DND-41 (cell line): ENCODE results near the gene SCG5.

Experiments used
- ATAC-seq: fragments of 200-7000 bp; cut with Tn5 transposase; 3 replicates; pipeline ENCODE4 v1.9.1; 2021; ENCODE audit warnings: low read depth; ENCODE audit not compliant: insufficient read depth
- DNase-seq: peaks from one replicate; pipeline ENCODE4 v3.0.0-alpha.2; 2020
- H2AFZ ChIP-seq: 2 replicates; pipeline ENCODE4 v1.6.0; 2012; ENCODE audit warnings: low read depth, low read length
- H3K27ac ChIP-seq: 2 replicates; pipeline ENCODE4 v1.5.1; 2012; ENCODE audit warnings: low read length, inconsistent platforms
- H3K27me3 ChIP-seq: fragments of 200-600 bp; sonication (generic); 2 replicates; pipeline ENCODE4 v1.6.0; 2012; ENCODE audit warnings: low read length, mild to moderate bottlenecking, inconsistent platforms; ENCODE audit not compliant: insufficient read depth, poor library complexity
- H3K36me3 ChIP-seq: 2 replicates; pipeline ENCODE4 v1.5.1; 2012; ENCODE audit warnings: low read length, inconsistent platforms; ENCODE audit not compliant: insufficient read depth
- H3K4me1 ChIP-seq: 2 replicates; pipeline ENCODE4 v1.5.1; 2012; ENCODE audit warnings: mild to moderate bottlenecking, low read length; ENCODE audit not compliant: insufficient read depth
- H3K4me2 ChIP-seq: 2 replicates; pipeline ENCODE4 v1.6.0; 2012; ENCODE audit warnings: mild to moderate bottlenecking, moderate library complexity, low read length, inconsistent platforms; ENCODE audit not compliant: insufficient read depth
- H3K4me3 ChIP-seq, 2 experiments: fragments of 200-600 bp in 1 of 2; shearing (Covaris generic) in 1 of 2; 2 replicates each; pipeline ENCODE4 v1.5.1; 2012 to 2016; ENCODE audit warnings: inconsistent platforms in 2 of 2, low read length in 2 of 2, mild to moderate bottlenecking in 2 of 2, low read depth in 1 of 2, moderate library complexity in 1 of 2
- H3K79me2 ChIP-seq: 2 replicates; pipeline ENCODE4 v1.6.0; 2012; ENCODE audit warnings: low read length, inconsistent platforms; ENCODE audit not compliant: insufficient read depth
- H3K9ac ChIP-seq: 2 replicates; pipeline ENCODE4 v1.6.0; 2012; ENCODE audit warnings: low read depth, mild to moderate bottlenecking, inconsistent platforms, low read length, moderate library complexity
- H3K9me3 ChIP-seq: 2 replicates; pipeline ENCODE4 v1.5.1; 2012; ENCODE audit warnings: low read length, moderate library complexity, mild to moderate bottlenecking, inconsistent platforms; ENCODE audit not compliant: insufficient read depth, severe bottlenecking
- H4K20me1 ChIP-seq: 2 replicates; pipeline ENCODE4 v1.6.0; 2012; ENCODE audit warnings: low read length; ENCODE audit not compliant: insufficient read depth
- EZH2 ChIP-seq: IDR thresholded peaks from 3 replicates; pipeline ENCODE4 v1.6.1; 2012; ENCODE audit warnings: borderline replicate concordance, low read depth, mild to moderate bottlenecking, moderate library complexity, low read length, inconsistent platforms; ENCODE audit not compliant: severe bottlenecking
- TF ChIP-seq, protein P1 (sequence below): IDR thresholded peaks from 2 replicates; pipeline ENCODE4 v1.5.1; 2012; ENCODE audit warnings: borderline replicate concordance, low read length, moderate library complexity, mild to moderate bottlenecking; ENCODE audit not compliant: poor library complexity, severe bottlenecking; ENCODE audit errors: extremely low read depth

The SCG5 gene

DNA sequence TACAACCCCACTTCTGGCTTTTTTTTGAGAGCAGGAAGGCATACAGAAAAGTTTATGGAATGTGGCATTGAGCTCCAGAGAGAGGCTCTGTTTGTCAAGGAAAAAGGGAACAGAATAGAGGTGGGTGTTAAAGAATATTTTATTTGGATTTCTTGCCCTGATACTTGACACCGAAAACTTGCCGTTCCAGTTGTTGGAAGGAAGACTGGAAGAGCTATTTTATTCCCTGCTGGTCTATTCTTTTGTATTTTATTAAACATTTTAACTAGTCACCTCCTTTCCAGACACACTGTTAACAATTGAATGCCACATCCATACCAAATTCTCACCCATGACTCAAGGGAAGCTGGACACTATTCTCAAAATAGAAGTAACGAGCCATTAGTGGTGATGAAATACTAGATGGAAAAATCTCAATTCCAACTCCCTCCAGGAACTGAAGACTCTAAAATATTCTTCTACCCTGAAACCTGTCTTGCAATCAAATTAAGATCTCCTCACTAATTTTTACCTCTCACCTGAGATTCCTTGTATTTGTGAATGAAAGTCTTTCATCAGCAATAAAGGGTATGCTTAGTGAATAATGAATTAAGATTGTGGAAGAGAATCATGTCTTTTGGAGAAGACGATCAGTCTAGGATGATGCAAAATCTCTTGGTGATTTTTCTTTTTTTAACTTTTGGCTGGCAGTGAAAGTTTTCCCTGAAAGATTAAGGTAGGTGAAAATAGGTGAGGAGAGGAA, 104.8 kb downstream of the SCG5 start:
- no peak overlapping the region for H3K27ac ChIP-seq
- H3K4me1 ChIP-seq, result no peaks in the 10 kb centered on the region
- ATAC-seq (no peak), DNase-seq (no peak)
- no peak overlapping the region for H3K4me3 ChIP-seq
- no peaks in the 10 kb centered on the region for H3K27me3 ChIP-seq
- H3K4me2 ChIP-seq, result no peak overlapping the region
- no peaks in the 10 kb centered on the region for H4K20me1 ChIP-seq
- H3K9me3 ChIP-seq, result no peaks in the 10 kb centered on the region
- H3K79me2 ChIP-seq, result no peaks in the 10 kb centered on the region
- no peaks in the 10 kb centered on the region for H3K36me3 ChIP-seq
- no peak overlapping the region for H2AFZ ChIP-seq
- no peak for TF ChIP-seq EZH2
- TF ChIP-seq, protein P1, sequence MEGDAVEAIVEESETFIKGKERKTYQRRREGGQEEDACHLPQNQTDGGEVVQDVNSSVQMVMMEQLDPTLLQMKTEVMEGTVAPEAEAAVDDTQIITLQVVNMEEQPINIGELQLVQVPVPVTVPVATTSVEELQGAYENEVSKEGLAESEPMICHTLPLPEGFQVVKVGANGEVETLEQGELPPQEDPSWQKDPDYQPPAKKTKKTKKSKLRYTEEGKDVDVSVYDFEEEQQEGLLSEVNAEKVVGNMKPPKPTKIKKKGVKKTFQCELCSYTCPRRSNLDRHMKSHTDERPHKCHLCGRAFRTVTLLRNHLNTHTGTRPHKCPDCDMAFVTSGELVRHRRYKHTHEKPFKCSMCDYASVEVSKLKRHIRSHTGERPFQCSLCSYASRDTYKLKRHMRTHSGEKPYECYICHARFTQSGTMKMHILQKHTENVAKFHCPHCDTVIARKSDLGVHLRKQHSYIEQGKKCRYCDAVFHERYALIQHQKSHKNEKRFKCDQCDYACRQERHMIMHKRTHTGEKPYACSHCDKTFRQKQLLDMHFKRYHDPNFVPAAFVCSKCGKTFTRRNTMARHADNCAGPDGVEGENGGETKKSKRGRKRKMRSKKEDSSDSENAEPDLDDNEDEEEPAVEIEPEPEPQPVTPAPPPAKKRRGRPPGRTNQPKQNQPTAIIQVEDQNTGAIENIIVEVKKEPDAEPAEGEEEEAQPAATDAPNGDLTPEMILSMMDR, result no peak
- no peak overlapping the region for H3K9ac ChIP-seq
